Measurements from ENCODE around the gene CLCN1.

CLCN1 gene

DNA sequence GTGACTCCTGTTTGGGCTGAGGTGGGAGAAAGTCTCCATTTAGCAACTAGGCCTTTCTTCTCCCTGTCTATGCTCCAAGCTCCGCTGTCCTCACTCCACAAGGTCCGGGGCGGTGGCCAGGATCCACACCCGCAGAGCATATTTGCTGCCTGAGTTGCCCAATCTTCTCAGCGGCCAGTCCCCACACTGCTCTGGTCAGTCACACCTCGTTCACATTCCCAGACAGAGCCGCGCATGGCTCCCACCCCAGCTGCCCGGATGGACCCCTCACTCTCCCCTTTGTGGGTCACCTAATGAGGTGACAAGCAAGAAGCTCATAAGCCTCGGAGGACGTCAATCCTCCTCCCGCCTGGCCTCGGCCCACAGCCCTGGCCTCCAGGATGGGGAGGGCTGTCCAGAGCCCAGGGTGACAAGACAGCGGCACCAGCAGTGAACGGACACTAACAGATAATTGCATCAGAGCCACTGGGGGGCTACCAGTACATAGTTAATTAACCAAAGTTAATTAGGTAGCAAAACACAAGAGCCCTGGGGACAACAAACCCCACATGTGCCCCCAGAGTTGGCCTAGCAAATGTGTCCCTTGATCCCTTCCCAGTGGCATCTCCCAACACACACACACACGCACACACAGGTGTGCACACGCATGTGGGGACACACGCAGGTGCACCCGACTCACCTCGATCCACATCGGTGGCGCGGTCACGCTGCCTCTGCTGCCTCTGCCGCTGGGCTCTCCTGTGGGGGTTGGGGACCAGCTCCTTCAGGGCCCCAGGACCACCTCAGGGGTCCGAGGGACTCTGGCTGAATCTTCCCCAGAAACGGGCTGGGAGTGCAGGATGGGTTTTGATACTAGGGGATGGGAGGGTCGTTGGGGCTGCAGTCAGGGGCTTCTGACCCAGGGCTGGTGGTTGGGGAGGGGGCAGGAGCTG, 81.0 kb downstream of the CLCN1 start:
- DNase-seq (ENCODE audit: low read depth), result no peak

DNA sequence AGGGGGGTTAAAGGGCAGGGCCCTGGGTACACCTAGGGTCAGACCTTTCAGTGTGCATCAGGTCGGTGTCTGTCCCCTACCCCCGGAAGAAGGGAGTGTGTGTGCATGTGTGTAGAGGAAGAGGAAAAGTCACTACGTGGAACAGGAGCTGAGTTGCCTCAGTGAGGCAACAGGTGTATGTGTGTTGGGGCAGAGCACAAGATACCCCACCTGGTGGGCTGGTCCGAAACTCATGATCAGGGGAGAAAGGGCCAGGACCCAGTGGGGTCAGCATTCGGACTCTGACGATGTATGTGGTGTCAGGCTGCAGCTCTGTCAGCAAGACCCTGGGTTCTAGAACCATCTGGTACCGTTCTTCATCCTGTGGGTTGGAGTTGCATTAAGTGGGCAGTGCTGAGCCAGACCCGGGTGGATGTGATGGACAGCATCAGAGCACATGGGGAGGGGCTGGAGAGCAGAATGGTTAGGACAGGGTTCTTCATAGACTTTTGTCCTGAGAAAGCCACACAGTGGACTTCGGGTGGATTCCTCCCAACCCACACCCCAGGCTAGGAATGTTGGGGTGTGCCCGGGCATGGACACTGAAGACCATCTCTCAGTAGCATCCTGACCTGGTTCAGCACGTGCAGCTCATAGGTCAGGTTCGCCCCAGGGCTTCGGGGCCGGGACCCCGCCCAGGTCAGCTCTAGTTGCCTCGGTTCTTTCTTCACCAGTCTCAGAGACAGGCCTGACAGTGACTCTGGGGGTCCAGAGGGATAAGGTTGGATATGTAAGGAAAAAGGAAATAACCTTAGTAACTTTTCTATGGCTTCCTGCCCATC, 82.0 kb downstream of the CLCN1 start:
- no peak for DNase-seq (ENCODE audit: low read depth)

DNA sequence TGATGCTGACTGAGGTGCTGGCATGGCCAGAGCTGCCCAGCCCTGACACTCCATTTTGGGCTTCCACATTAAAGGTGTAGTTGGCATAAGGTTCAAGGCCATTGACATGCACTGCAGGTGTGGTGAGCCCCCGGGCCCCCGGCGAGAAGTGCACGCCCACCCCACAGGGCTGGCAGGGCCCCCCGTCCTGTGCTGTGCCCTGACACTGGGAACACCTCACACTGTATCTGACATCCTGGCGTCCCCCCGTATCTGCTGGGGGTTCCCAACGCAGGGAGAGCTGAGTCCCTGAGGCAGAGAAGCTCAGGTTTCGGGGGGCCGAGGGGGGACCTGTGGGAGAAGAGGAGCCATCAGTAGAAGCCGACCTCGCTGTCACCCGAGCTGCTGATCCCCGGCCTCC, 82.7 kb downstream of the CLCN1 start:
- no peak for DNase-seq (ENCODE audit: low read depth)

DNA sequence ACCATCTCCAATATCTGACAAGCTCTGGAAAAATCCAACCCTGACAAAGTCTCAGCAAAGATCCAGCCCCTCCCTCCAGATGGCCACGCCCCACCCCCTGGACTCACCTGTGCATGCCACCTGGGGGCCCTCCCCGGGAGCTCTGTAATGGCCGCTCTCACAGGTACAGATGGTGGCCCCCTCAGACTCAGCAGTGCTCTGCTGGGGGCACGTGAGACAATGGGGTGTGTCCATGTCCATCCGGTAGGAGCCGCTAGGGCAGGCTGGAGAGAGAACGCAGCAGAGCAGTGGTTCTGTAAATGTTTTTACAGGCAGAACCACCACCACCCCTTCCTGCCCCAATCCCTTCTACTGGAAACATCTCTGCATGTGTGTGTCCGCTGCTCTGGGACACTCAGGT, 83.2 kb downstream of the CLCN1 start:
- no peak for DNase-seq (ENCODE audit: low read depth)

DNA sequence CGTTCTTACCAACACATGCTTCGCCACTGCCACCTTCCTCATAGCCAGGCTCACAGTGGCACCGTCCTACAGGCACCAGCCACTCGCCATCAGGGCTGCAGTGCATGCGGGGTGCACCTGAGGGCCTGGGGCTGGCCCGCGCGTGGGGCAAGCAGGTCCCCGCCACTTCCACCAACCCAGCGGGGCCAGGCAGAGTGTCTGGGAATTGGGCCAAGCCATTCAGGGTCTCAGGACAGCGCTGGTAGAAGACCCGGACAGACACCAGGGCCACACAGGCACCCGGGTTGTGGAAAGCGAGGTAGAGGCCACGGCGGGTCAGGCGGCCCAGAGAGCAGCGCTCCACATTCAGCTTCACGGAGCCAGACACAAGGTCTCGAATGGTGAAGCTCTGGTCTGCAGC, 83.7 kb downstream of the CLCN1 start:
- no peak for DNase-seq (ENCODE audit: low read depth)

DNA sequence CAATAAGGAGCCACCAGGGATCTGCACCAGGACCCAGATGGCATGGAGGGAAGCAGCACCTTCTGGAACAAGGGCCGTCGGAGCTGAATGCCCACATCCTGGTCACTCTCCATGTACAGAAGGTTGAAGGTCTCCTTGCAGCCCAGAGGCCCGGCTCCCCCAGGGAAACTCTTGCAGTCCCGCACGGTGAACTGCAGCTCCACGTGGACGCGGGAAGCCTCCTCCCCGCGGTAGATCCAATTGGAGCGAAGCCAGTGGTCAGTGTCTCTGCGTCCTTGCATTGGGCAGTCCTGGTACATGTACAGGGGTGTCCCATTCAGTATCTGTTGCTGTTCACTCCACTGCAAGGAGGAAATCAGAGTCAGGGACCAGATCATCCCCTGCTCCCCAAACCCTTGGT, 85.4 kb downstream of the CLCN1 start:
- DNase-seq (ENCODE audit: low read depth), result no peak

All from stimulated activated CD8-positive, alpha-beta memory T cell treated with anti-CD3 and anti-CD28 coated beads, Interleukin-12 subunit alpha, Interleukin-12 subunit beta, amount 100 ng/mL, for 1 hour (primary cell).